Activated T-cell treated with anti-CD3 and anti-CD28 coated beads for 24 hours (primary cell): ENCODE data around the gene PRKCSH.

Experiments used
- DNase-seq: peaks from one replicate; pipeline ENCODE4 v3.0.0-alpha.2; 2020; ENCODE audit warnings: low read depth

The PRKCSH gene

DNA sequence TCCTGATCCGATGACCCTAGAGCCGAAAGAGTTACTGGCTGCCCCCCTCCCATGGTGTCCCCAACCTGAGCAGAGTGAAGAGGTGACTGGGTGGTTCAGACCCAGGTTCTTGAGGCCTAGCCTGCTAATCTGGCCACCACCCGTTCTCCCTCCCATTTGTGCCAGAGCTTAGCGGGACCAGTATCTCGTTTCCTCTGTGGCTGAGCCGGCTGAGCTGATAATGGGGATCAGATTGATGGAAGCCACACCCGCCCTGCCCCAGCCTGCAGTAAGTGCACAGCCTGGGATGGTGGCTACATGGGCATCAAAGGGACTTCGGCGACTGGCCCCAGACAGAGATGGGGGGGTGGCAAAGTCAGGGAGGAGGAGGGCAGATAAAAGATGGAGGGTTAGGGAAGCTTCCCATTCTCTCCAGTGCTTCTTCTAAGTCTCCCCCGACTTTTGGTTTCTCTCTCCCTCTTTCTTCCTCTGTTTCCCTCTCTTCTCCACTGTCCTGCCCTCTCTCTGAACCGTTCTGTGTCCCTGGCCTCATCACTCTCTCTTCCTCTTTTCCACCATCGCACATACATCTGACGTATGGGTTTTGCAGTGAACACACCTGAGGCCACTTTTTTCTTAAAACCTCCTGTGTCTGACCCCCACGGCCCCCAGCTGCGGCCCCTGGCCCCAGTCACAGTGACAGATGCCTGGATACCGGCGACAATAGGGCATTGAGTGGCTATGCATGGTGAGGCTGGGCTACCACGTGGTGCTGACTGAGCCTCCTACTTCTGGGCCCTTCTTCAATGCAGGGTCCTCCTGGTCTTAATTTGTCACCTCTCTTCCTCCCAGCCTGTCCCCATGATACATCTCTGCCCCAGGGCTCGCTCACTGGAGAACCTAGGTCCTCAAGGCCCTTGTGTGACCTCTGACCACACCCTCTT, 43.0 kb downstream of the PRKCSH start:
- DNase-seq = no peak

GRCh38 chr19:11479090-11479897, 43.9 kb downstream of the PRKCSH start:
- no peak for DNase-seq

DNA sequence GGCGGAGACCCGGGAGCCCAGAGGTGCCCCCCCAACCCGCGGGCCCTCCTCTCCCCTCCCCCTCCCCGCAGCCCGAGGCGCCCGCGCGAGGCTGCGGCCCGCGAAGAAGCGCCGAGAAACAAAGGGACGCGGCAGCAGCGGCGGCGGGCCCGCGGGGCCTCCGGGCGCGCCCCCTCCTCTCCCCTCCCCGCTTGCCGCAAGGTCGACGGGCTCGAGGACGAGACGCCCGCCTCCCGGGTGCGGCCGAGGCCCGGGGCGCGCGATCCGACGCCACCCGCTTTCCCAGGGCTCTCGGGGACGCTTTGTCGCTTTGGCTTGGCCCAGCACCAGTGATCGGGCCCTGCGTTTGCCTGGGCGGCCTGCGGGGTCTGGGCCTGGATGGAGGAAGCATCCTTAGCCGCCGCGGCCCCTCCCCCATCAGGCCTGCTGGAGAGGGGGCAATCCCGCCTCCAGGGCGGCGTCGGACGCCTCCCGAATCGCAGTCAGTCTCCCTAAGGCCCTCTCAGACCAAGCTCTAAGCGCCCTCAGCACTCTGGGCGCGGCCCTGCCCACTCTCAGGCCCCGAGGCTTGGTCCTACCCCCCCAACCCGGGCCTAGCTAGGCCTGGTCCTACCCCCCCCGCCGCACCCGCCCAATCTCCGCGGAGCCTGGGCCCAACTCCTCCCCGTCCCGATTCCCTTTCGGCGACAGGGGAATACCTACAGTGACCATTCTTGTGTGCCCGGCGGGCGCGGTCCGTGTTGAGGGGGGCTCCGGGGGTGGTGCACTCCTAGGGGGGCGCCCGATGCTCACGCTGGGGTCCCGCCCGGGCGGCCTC, 44.7 kb downstream of the PRKCSH start:
- no peak for DNase-seq

DNA sequence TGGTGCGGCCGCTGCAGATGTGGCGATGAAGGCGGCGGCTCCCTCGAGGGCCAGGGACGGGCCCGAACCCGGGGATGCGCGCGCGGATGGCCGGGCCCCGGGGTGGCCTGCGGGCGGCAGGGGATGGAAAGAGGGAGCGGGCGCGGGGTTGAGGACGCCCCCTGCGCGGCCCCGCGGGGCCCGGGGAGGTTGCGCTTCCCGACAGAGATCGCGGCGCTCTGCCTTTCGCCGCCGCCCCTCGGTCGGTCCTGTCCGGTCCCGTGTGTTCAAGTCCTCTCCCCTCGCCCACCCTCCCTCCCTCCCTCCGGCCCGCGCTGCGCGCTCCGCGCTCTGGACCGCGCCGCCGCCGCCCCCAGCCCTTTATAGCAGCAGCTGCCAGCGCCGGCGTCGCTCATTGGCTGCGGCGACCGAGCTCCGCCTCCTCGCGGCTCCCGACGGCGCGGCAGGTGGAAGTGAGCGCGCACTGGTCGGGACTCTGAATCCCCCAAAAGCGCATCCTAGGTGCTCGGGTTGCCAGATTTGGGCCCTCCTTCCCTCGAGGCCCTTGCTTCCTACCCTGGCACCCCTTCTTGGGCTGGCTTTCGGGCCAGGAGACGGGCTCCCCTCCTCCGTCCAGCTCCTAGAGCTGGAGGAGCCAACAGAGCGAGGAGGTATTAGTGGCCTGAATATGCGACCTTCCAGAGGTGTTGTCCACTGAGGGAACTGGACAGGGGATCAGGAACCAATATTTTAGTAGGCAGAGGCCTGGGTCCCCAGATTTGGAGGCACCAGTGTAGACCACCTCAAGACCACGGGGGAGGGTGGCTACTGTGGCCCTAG, 45.5 kb downstream of the PRKCSH start, which contains the start of gene ELAVL3:
TSS of gene ELAVL3 (minus strand) at position 332 of the 819 bp plus-strand sequence. CDS start 438 bp downstream, outside the sequence.
- DNase-seq = no peak

DNA sequence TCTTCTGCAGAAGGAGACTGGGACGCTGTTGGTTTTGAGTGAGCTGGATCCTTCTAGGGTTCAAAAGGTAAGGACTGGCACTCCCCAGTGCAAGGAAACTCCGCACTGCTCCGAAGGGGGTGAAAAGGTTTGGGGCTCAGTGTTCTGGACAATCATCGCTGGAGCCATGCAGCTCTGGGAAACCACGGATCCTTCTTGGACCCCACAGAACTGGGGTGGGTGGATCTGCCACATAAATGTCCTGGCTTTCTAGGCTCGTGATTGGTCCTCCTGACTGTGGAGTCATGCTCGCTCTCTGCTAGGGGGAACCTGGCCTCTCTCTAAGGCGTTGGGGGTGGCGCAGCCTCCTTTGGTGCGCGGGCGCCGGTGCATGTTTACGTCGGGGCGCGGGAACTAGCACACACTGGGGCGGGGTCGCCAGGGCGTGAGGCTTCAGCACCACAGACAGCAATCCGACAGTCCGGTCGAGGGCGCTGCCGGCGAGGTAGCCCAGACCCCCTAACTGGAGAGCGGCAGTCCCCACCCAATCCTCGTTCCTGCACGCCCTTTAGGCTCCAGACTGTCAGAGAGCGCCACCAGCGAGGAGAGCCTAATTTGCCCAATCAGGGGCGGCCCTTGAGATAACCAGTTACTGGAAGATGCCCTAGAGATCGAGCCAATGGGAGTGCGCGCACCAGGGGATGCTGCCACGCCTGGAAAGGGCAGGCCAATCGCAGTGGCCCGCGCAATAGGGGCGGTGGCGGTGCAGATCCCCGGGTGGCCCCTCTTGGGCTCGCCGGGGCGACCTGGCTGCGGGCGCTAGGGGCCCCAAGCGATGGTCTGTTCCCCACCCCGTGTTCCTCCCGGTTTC, 46.3 kb downstream of the PRKCSH start:
- DNase-seq = peak; percentile 76

DNA sequence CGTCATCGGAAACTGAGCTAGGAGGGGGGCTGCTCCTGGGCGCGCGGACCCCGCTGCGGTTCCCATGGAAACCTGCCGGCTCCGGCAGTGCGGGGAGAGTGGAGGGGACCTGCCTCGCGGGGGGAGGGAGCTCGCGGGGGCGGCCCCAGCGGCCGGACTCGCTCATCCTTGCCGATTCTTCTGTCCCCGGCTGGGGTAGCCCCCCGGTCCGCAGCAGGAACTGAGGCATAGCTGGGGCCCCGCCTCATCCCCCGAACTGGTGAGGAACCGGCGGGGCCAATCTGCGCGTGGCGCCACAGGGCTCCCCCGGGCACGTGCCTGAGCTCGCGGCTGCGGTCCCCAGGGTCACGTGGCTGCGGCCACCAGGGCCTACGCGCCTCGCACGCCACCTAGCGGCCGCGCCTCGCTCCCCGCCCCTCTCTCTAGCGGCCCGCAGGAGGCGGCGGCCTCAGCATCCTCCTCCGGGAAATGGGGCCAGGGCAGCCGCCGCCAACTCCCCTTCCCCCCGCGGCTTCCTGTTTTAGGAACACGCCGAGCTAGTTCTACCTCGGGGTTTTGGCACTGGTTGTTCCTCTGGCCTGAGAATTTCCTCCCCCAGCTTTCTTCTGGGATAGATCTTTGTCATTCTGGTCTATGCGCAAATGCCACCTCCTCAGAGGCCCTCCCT, 47.1 kb downstream of the PRKCSH start:
- peak; percentile 83 for DNase-seq

DNA sequence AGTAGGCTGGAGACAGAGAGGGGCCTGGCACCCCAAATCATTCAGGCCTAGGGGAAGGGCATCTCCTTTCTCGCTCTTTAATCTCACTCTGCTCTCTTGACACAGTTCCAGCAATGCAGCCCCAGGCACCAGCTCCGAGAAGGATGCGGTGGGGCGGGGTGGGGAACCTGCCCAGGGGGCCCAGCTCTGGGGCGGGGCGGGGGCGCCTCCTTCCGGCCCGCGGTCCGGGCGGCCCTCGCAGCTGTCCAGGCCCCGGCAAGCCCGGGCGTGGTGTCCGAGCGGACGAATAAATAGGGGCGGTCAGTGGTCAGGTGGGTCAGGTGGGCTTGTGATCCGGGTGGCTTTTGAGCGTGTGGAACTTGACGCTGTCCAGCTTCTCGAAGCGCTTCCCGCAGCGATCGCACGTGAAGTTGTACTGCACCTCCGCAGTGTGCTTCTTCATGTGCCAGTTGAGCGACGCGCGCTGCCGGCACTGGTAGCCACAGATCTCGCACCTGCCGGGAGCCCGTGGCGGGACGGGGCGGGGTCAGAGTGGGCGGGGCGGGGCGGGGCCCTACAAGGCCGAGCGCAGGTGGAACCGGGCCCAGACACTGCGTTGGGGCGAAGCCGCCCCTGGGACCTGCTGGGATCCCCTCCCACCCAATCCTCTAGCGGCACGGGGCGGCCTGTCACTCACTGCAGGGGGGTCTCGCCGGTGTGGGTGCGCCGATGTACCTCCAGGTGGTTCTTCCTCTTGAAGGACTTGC, 48.1 kb downstream of the PRKCSH start:
- no peak for DNase-seq

- DNase-seq = no peak
These were observed 49.9 kb downstream of the PRKCSH start for GRCh38 chr19:11485245-11485837.

DNA sequence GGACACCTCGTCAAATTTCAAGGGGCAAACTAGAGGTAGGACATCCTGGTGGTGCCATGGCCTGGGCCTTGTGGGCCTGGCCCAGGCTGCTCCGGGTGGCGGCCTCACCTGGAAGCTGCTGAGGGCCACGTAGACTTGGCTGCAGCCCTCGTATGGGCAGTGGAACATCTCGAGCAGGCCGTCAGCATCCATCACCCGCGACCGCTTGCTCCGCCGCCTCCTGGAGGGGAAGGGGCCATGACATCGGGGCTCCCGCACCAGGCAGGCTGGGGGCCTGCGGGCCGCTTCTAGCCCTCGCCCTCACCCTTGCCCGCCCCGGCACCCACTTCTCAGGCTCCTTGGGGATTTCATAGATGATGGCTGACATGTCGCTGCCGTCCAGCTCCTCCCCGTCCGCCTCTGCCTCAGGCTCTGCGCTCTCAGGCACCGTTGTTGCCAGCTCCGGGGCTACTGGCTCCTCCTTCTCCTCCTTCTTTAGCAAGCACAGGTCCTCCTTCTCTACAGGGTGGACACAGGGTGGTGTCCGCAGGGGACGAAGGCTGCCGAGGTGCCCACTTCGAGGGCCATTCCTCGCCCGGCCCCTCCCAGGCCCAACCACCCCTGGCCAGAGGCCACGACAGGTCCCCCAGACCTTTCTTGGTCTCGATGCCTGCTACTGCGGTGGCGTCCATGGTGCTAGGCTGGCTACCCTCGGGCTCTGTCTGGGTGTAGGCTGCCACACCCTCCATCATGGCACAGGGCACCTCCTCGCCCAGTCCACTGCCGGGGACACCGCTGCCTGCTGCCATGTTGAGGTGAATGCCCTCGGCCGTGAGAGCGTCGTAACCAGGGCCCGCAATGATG, 51.4 kb downstream of the PRKCSH start:
- DNase-seq = no peak

DNA sequence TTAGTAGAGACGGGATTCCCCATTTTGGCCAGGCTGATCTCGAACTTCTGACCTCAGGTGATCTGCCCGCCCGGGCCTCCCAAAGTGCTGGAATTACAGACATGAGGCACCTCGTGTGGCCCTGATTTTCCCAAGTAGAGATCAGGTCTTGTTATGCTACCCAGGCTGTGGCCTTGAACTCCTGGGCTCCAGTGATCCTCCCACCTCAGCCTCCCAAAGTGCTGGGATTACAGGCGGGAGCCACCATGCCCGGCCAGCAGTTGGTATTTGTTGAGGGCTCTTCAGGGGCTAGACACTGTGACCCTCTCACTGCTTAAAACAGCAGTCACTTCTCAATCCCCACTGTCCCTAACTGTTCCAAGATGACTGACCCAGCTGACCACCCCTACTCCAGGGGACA, 53.9 kb downstream of the PRKCSH start:
- no peak for DNase-seq

GRCh38 chr19:11494634-11495285, 59.3 kb downstream of the PRKCSH start:
- no peak for DNase-seq

DNA sequence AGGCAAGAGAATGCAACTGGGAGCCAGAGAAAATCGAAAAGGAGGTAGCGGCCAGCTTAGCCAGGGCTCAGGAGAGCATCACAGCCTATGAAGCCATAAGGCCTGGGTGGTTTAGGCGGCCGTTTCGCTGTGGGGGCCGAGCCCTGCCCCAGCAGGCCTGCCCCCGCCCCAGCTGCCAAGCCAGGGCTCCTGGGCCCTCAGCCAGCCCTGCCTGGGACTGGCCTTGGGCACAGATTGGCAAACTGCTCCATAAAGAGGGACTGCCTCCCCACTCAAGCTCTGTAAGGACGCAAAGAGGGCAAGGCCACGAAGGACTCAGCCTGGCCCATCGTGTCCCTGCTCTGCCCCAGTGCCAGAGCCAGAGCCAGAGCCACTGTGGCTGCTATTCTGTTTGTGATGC, 60.0 kb downstream of the PRKCSH start:
- no peak for DNase-seq

GRCh38 chr19:11495885-11496284, 60.5 kb downstream of the PRKCSH start:
- no peak for DNase-seq

DNA sequence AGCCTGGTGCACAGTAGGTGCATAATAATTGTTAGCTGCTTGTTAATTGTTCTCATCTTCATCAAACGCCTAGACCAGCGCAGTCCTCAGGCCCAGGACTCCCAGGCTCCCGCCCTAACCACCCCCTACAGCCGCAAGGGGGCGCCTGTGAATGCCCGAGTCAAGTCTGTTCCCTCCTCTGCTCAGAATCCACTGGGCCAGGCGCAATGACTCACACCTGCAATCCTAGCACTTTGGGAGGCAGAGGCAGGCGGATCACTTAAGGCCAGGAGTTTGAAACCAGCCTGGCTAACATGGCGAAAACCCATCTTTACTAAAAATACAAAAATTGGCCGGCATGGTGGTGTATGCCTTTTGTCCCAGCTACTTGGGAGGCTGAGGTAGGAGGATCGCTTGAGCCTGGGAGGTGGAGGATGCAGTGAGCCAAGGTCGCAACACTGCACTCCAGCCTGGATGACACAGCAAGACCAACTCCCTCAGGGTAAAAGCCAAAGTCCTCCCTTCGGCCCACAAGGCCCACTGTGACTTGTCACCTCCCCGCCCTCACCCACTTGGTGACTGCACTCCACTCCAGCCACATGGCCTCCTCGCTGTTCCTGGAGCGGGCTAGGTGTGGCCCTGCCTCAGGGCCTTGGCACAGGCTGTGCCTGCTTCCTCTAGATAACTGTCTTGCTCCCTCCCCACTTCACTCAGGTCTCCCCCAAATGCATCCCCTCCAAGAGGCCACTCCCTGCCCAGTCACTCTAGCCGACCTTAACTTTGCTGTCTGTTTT, 61.1 kb downstream of the PRKCSH start:
- DNase-seq = peak; percentile 45

- no peak for DNase-seq
These were observed 63.8 kb downstream of the PRKCSH start for GRCh38 chr19:11499220-11499726.

- no peak for DNase-seq
These were observed 64.5 kb downstream of the PRKCSH start for GRCh38 chr19:11499890-11500420.
